Fibroblast of pulmonary artery (primary cell): Measurements from ENCODE around the gene POLR3K.

Source experiments
- DNase-seq: peaks from one replicate; pipeline ENCODE4 v3.0.0-alpha.2; 2010; ENCODE audit warnings: low read depth
- H3K4me3 ChIP-seq: replicated peaks from 2 replicates; pipeline ENCODE4 v1.5.1; 2011; ENCODE audit warnings: low read depth, mild to moderate bottlenecking, control low read depth, low read length, moderate library complexity
- CTCF ChIP-seq: IDR thresholded peaks from 2 replicates; pipeline ENCODE4 v1.5.1; 2011; ENCODE audit warnings: mild to moderate bottlenecking, control low read depth, low read length, inconsistent platforms; ENCODE audit errors: missing control alignments

POLR3K gene

GRCh38 chr16:94918-95265 is 41.5 kb upstream of the POLR3K start:
- TF ChIP-seq CTCF, result no peak
- DNase-seq, result no peak
- no peak overlapping the region for H3K4me3 ChIP-seq

GRCh38 chr16:92431-93339 is 39.3 kb upstream of the POLR3K start:
- no peak for TF ChIP-seq CTCF
- DNase-seq, result no peak
- H3K4me3 ChIP-seq, result no peak overlapping the region

GRCh38 chr16:91484-91883 is 38.1 kb upstream of the POLR3K start:
- H3K4me3 ChIP-seq, result no peak overlapping the region
- TF ChIP-seq CTCF, result no peak
- peak; percentile 33 for DNase-seq

GRCh38 chr16:89391-90302 is 36.2 kb upstream of the POLR3K start:
- no peak overlapping the region for H3K4me3 ChIP-seq
- TF ChIP-seq CTCF, result no peak
- no peak for DNase-seq

GRCh38 chr16:88613-89012 is 35.2 kb upstream of the POLR3K start:
- no peak overlapping the region for H3K4me3 ChIP-seq
- DNase-seq, result no peak
- no peak for TF ChIP-seq CTCF

- no peak overlapping the region for H3K4me3 ChIP-seq
- DNase-seq, result no peak
- TF ChIP-seq CTCF, result no peak
Measured at GRCh38 chr16:86483-86952, 33.1 kb upstream of the POLR3K start.
